ENCODE data around the gene SH3PXD2A. TPM values are rescaled to one million over a fixed set of nuclear protein-coding genes. Genes with fewer than 3 reads are reported as not detected.

SH3PXD2A gene
- total RNA-seq, 1 donor from 2014 or later = 17.3 TPM

GRCh38 chr10:103854686-103855391, 537 bp downstream of the SH3PXD2A start:
- H3K9ac ChIP-seq (ENCODE audit: low read length) = peak overlapping the region; percentile 74
- FAIRE-seq (no peak), DNase-seq (ENCODE audit: low read depth) (no peak)
- TF ChIP-seq EZH2 (IDR thresholded peaks at IDR 0.05; ENCODE audit: insufficient read depth, low read length) (no peak), CTCF (IDR thresholded peaks at IDR 0.05; ENCODE audit: insufficient read depth, low read depth, low read length) (no peak)
- Mint-ChIP-seq H3K4me1 (ENCODE audit: low read depth, unreplicated experiment) (peaks cover 19% of the 10 kb centered on the region), H3K36me3 (ENCODE audit: low read depth, unreplicated experiment) (no peaks in the 10 kb centered on the region), H3K27ac (ENCODE audit: unreplicated experiment) (peak overlapping the region; percentile 30), H3K27me3 (ENCODE audit: low read depth, unreplicated experiment) (peaks cover 9% of the 10 kb centered on the region), H3K4me3 (ENCODE audit: unreplicated experiment) (peak overlapping the region; percentile 90), H3K9me3 (ENCODE audit: unreplicated experiment) (no peaks in the 10 kb centered on the region)
- H3K4me3 ChIP-seq (ENCODE audit: insufficient read depth, low read depth, low read length) = peak overlapping the region; percentile 69
- no peak overlapping the region for H3K27ac ChIP-seq (ENCODE audit: low read depth, low read length)
- peaks cover 35% of the 10 kb centered on the region for H3K4me1 ChIP-seq (ENCODE audit: insufficient read depth, low read length)
- H3K9me3 ChIP-seq (ENCODE audit: insufficient read depth, low read depth, low read length) = no peaks in the 10 kb centered on the region
- H4K20me1 ChIP-seq (ENCODE audit: insufficient read depth, low read length) = peaks cover 11% of the 10 kb centered on the region
- peaks cover 3% of the 10 kb centered on the region for H3K79me2 ChIP-seq (ENCODE audit: insufficient read depth, low read length)
- H3K36me3 ChIP-seq (ENCODE audit: insufficient read depth, low read length) = no peaks in the 10 kb centered on the region
- peak overlapping the region; percentile 89 for H3K4me2 ChIP-seq (ENCODE audit: low read length)
- no peaks in the 10 kb centered on the region for H3K27me3 ChIP-seq (ENCODE audit: insufficient read depth, low read length)
- H2AFZ ChIP-seq (ENCODE audit: low read depth, low read length) = peak overlapping the region; percentile 77

- TF ChIP-seq EZH2 (IDR thresholded peaks at IDR 0.05; ENCODE audit: insufficient read depth, low read length) (no peak), CTCF (IDR thresholded peaks at IDR 0.05; ENCODE audit: insufficient read depth, low read depth, low read length) (no peak)
- Histone ChIP-seq H3K79me2 (ENCODE audit: insufficient read depth, low read length) (peaks cover 3% of the 10 kb centered on the region), H3K4me3 (ENCODE audit: insufficient read depth, low read depth, low read length) (peak overlapping the region; percentile 69), H3K4me2 (ENCODE audit: low read length) (peak overlapping the region; percentile 89), H3K9ac (ENCODE audit: low read length) (peak overlapping the region; percentile 74), H4K20me1 (ENCODE audit: insufficient read depth, low read length) (peaks cover 11% of the 10 kb centered on the region), H3K4me1 (ENCODE audit: insufficient read depth, low read length) (peaks cover 41% of the 10 kb centered on the region), H2AFZ (ENCODE audit: low read depth, low read length) (peak overlapping the region; percentile 77), H3K9me3 (ENCODE audit: insufficient read depth, low read depth, low read length) (no peaks in the 10 kb centered on the region), H3K36me3 (ENCODE audit: insufficient read depth, low read length) (no peaks in the 10 kb centered on the region), H3K27ac (ENCODE audit: low read depth, low read length) (no peak overlapping the region), H3K27me3 (ENCODE audit: insufficient read depth, low read length) (no peaks in the 10 kb centered on the region)
- peaks cover 22% of the 10 kb centered on the region for H3K4me1 Mint-ChIP-seq (ENCODE audit: low read depth, unreplicated experiment)
- H3K27ac Mint-ChIP-seq (ENCODE audit: unreplicated experiment) = peak overlapping the region; percentile 30
- no peaks in the 10 kb centered on the region for H3K36me3 Mint-ChIP-seq (ENCODE audit: low read depth, unreplicated experiment)
- no peak for FAIRE-seq
- peak overlapping the region; percentile 90 for H3K4me3 Mint-ChIP-seq (ENCODE audit: unreplicated experiment)
- H3K27me3 Mint-ChIP-seq (ENCODE audit: low read depth, unreplicated experiment) = peaks cover 9% of the 10 kb centered on the region
- no peak for DNase-seq (ENCODE audit: low read depth)
- H3K9me3 Mint-ChIP-seq (ENCODE audit: unreplicated experiment) = no peaks in the 10 kb centered on the region
Observed at GRCh38 chr10:103854265-103854685, 1.1 kb downstream of the SH3PXD2A start.
